GM12801 (cell line): ENCODE data around the gene DHX16.

Experiments
- CTCF ChIP-seq: IDR thresholded peaks from one replicate; pipeline ENCODE4 v1.5.1; 2011; ENCODE audit warnings: control low read depth; ENCODE audit not compliant: insufficient read length; ENCODE audit errors: extremely low read depth

Gene DHX16

GRCh38 chr6:30684386-30685156 lies 11.8 kb upstream of the DHX16 start:
- no peak for TF ChIP-seq CTCF

- no peak for TF ChIP-seq CTCF
Measured at GRCh38 chr6:30683980-30684338, 11.2 kb upstream of the DHX16 start.

GRCh38 chr6:30683183-30683979 lies 10.6 kb upstream of the DHX16 start:
- TF ChIP-seq CTCF = no peak

GRCh38 chr6:30682143-30683117 lies 9.6 kb upstream of the DHX16 start:
- no peak for TF ChIP-seq CTCF

GRCh38 chr6:30681766-30682142 lies 8.9 kb upstream of the DHX16 start:
- no peak for TF ChIP-seq CTCF

- TF ChIP-seq CTCF = no peak
Measured at GRCh38 chr6:30679765-30680535, 7.1 kb upstream of the DHX16 start.
